Endothelial cell of umbilical vein (primary cell): ENCODE results near the gene C1orf94.
"Not testable (repeated sequence)": the region's sequence is repeated elsewhere in the genome, so short reads cannot be mapped to it uniquely, and the experiment has no call there.

Experiments
- CTCF ChIP-seq, 2 donors: IDR thresholded peaks; 1 replicate in 1 of 2; 2 replicates in 1 of 2; pipeline ENCODE4 v1.5.1; 2011; ENCODE audit warnings: low read length in 2 of 2, mild to moderate bottlenecking in 2 of 2, moderate library complexity in 2 of 2, control low read depth in 1 of 2, inconsistent platforms in 1 of 2, low read depth in 1 of 2; ENCODE audit not compliant: insufficient read depth in 1 of 2; ENCODE audit errors: extremely low read depth in 1 of 2
- POLR2A ChIP-seq: IDR thresholded peaks from 2 replicates; pipeline ENCODE4 v1.6.1; 2012; ENCODE audit warnings: low read depth, mild to moderate bottlenecking, control low read depth, low read length

- TF ChIP-seq POLR2A; CTCF (IDR thresholded peaks at IDR 0.05; ENCODE audit: extremely low read depth in 1 of 2, insufficient read depth in 1 of 2, low read depth in 1 of 2, low read length in 2 of 2): not testable (repeated sequence)
Observed at GRCh38 chr1:34183381-34183780, 6.7 kb downstream of the C1orf94 start.
